GM21423 (cell line): ENCODE data around the gene VWA1.
"Not testable (repeated sequence)": the region's sequence is repeated elsewhere in the genome, so short reads cannot be mapped to it uniquely, and the experiment has no call there.

Experiments
- ATAC-seq: cut with Tn5 transposase; IDR thresholded peaks from one replicate; pipeline ENCODE4 v1.9.1; 2021; ENCODE audit warnings: mild to moderate bottlenecking, moderate library complexity; ENCODE audit not compliant: unreplicated experiment

Gene VWA1

GRCh38 chr1:1402901-1403392 is 32.5 kb upstream of the VWA1 start:
- not testable (repeated sequence) for ATAC-seq

DNA sequence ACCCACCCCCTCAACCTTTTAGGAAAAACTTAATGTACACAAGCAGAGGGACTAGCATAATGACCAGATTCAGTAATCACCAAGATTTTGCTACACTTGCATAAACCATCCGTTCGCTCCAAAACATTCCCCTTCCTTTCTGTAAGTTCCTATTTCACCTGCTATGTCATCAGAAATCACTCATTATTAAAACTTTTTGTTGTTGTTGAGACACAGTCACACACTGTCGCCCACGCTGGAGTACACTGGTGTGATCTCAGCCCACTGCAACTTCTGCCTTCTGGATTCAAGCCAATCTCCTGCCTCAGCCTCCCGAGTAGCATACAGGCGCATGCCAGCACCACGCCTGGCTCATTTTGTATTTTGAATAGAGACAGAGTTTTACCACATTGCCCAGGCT is 31.8 kb upstream of the VWA1 start:
- ATAC-seq = no peak

- no peak for ATAC-seq
Measured at GRCh38 chr1:1406101-1406820, 29.2 kb upstream of the VWA1 start.

DNA sequence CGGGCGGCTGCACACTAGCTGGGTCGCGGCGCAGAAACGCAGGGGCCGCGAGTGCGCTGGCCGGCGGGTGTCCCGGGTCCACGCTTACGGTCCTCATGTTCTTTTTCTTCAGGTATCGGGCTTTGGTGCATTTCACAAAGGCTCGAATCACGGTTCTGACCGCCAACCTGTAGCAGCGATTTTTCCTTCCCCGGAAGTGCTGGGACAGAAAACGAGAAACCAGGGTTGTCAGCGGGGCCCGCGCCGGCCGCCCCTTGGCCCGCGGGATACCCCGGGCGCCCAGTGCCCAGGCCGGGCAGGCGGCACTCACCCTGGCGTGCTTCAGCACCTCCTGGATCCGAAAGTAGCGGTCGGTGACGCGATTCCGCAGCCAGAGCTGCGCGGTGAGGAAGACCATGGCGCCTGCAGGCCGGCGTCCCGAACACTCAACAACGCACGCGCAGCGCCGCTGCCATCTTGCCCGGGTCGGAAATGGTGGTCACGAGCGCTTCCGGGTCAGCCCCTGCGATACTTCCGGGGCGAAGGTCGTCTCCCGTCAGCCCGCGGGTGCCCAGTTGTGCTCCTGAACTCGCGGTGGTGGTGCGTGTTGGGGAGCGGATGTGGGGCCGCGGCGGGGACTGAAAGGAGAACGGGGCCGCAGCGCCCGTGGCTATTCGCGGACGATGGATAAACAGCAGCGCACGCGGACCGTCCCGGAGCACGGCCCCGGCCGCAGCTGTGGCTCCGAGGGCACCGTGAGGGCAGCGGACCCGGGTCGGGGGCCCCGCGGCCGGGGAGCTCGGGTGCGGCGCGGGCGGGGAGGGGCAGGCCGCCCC is 28.5 kb upstream of the VWA1 start, which contains the start of gene MRPL20:
MRPL20 (minus strand) TSS at position 473 of the 815 bp plus-strand sequence; CDS start at position 397, 76 bp downstream.
- ATAC-seq = peak; percentile 94

DNA sequence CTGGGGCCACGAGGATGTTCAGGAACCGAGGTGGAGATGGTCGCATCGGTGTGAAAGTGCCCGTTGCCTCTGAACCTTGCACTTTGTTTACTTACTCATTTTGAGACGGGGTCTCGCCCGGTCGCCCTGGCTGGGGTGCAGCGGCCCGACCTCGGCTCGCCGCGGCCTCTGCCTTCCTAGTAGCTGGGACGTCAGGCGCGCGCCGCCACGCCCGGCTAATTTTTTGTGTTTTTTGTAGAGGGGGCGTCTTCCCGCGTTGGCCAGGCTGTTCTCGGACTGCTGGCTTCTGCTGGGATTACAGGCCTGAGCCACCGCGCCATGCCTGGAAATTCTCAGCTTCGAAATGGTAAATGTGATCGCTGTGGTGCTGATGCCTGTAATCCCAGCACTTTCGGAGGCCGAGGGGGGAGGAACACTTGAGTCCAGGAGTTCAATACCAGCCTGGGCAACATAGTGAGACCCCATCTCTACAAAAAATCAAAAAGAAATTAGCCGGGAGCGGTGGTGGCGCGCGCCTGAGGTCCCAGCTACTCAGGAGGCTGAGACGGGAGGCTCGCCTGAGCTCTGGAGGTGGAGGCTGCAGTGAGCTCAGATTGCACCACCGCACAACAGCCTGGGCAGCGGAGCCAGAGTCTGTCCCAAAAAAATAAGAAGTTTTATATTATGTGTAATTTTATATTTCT is 27.7 kb upstream of the VWA1 start:
- peak; percentile 28 for ATAC-seq

GRCh38 chr1:1410238-1410637 is 25.3 kb upstream of the VWA1 start:
- not testable (repeated sequence) for ATAC-seq

GRCh38 chr1:1411626-1412025 is 23.9 kb upstream of the VWA1 start:
- ATAC-seq = no peak

DNA sequence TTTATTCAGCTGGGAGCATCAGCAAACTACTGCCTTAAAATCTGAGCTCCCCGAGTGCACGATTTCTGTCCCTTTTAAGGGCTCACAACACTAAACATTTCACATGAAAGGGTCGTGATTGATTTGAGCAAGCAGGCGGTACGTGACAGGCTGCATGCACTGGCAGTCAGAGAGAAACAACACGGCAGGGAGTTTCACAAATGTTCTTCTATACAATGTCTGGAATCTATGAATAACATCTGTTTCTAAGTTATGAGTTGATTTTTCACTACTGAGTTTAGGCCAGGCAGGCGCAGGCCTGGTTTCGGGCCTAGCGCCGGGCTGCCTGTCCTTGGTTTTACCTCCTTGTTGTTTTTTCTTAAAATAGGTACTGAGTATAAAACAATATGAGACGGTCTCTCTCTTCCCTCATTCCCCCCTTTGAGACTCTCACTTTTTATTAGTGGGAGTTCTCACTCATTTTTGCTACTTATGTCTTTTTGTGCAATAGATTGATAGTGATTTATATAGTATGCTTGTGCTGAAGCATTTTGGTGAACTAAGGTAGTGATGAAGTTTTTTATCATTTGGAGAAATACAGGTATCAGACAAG is 23.1 kb upstream of the VWA1 start:
- ATAC-seq = not testable (repeated sequence)

GRCh38 chr1:1415751-1416150 is 19.7 kb upstream of the VWA1 start:
- no peak for ATAC-seq

- ATAC-seq = not testable (repeated sequence)
Measured at GRCh38 chr1:1417396-1417795, 18.1 kb upstream of the VWA1 start.

GRCh38 chr1:1417825-1418463 is 17.5 kb upstream of the VWA1 start:
- ATAC-seq = not testable (repeated sequence)

GRCh38 chr1:1418464-1419362 is 16.8 kb upstream of the VWA1 start:
- no peak for ATAC-seq

- ATAC-seq = no peak
Measured at GRCh38 chr1:1419363-1419812, 16.1 kb upstream of the VWA1 start.

DNA sequence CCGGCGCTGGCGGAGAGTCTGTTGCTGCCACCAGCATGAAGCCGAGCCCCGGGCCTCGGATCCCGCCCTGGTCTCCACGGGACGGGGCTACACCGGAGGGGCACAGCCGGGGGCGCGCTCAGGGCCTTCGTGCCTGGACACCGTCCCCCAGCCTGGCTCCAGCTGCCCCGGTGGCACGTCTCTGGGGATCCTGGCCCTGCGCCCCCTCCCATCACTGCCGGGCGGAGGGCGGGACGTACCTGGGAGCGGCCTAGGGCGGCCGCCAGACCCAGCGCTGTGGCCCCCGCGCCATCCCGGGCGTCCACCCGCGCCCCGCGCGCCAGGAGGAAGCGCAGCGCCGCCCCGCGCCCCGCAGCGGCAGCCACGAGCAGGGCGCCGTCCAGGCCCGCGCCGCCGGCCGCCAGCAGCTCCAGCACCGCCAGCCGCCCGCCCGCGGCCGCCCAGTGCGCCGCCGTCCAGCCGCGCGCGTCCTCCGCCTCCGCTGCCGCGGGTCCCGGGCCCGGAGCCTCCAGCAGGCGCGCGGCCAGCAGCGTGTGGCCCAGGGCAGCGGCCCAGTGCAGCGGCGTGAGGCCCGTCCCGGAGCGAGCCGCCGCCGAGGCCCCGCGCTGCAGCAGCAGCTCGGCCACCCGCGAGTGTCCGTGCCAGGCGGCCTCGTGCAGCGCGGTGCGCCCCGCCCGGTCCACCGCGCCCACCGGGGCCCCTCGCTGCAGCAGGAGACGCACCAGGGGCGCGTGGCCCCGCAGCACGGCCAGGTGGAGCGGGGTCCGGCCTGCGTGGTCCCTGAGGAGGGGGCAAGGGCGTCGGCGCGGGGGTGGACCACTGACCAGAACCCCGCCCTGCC is 15.5 kb upstream of the VWA1 start:
- ATAC-seq = no peak

GRCh38 chr1:1420654-1421141 is 14.8 kb upstream of the VWA1 start:
- no peak for ATAC-seq

DNA sequence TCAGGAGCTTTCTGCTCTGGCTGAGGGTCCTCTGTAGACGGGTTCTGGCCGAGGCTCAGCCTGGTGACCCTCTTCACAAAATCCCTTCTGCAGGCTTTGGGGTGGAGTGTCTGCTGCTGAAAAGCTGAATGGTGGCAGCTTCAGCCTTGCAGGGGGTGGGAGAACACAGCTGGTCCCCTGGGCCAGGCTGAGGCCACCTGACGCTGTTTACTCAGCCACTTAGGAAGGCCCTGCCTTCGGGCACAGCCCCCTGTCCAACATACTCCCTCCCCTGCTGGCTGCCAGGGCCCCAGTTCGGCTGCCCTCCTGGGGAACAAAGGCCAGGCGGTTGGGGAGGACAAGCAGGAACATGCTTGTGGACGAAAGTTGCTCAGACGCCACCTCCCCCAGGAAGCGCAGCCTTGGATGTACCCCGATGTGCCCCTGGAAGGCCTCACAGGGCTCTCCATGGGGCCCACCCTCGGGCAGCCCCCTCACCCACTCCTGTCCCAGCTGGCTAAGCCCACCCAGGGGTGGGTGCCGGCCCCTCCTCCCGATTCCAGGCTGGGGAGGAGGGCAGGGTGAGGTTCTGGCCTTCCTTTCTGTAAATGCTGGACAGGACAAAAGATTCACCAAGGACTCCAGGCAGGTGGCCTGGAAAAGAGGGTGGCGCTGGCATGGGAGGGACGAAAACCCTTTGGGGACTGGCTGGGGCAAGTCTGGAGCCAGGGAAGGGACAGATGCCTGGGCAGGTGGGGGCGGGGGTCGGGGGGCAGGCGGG is 14.2 kb upstream of the VWA1 start, which contains the start of gene ANKRD65:
ANKRD65 (minus strand) TSS at position 130 of the 760 bp plus-strand sequence. CDS start 271 bp downstream, outside the sequence.
- ATAC-seq = no peak

- no peak for ATAC-seq
Measured at GRCh38 chr1:1421907-1422464, 13.5 kb upstream of the VWA1 start.
